Neural cell (in vitro differentiated cells): Measurements from ENCODE around the gene RFX7. TPM values are rescaled to one million over a fixed set of nuclear protein-coding genes. Genes with fewer than 3 reads are reported as not detected.

Source experiments
- H2AFZ ChIP-seq: fragments of 200-600, 300-800 bp; sonication (generic), shearing (Covaris generic); 2 replicates; pipeline ENCODE4 v1.6.0; 2014; ENCODE audit warnings: low read depth, mild to moderate bottlenecking, antibody characterized with exemption, low read length, moderate library complexity
- H3F3A ChIP-seq: fragments of 200-600 bp; shearing (Covaris generic); 2 replicates; pipeline ENCODE4 v1.6.1; 2016; ENCODE audit warnings: mild to moderate bottlenecking, moderate library complexity, mixed read lengths, antibody characterized with exemption, low read length; ENCODE audit not compliant: insufficient read depth, poor library complexity, severe bottlenecking
- H3K27ac ChIP-seq: fragments of 200-600, 300-800 bp; sonication (generic), shearing (Covaris generic); 2 replicates; pipeline ENCODE4 v1.5.1; 2014; ENCODE audit warnings: mild to moderate bottlenecking, low read length, moderate library complexity
- H3K27me3 ChIP-seq: fragments of 300-800, 200-600 bp; sonication (generic), shearing (Covaris generic); 2 replicates; pipeline ENCODE4 v1.6.0; 2014; ENCODE audit warnings: mild to moderate bottlenecking, low read depth, low read length, moderate library complexity; ENCODE audit not compliant: insufficient read depth
- H3K36me3 ChIP-seq: fragments of 300-800, 200-600 bp; sonication (generic), shearing (Covaris generic); 2 replicates; pipeline ENCODE4 v1.5.1; 2014; ENCODE audit warnings: mild to moderate bottlenecking, antibody characterized with exemption, low read length, moderate library complexity; ENCODE audit not compliant: insufficient read depth
- H3K4me2 ChIP-seq: fragments of 300-800, 200-600 bp; sonication (generic), shearing (Covaris generic); 2 replicates; pipeline ENCODE4 v1.6.0; 2014; ENCODE audit warnings: mild to moderate bottlenecking, low read length
- H3K4me3 ChIP-seq: fragments of 300-800, 200-600 bp; sonication (generic), shearing (Covaris generic); 2 replicates; pipeline ENCODE4 v1.5.1; 2014; ENCODE audit warnings: mild to moderate bottlenecking, low read length, moderate library complexity
- H3K79me2 ChIP-seq: fragments of 200-600 bp; shearing (Covaris generic); replicated peaks from 2 replicates; pipeline ENCODE4 v1.6.0; 2014; ENCODE audit warnings: mild to moderate bottlenecking, low read length, moderate library complexity; ENCODE audit not compliant: insufficient read depth
- H3K9ac ChIP-seq: fragments of 300-800, 200-600 bp; sonication (generic), shearing (Covaris generic); 2 replicates; pipeline ENCODE4 v1.6.1; 2016; ENCODE audit warnings: mild to moderate bottlenecking, low read length, mixed read lengths
- H3K9me2 ChIP-seq: fragments of 200-600 bp; shearing (Covaris generic); 2 replicates; pipeline ENCODE4 v1.6.1; 2016; ENCODE audit warnings: mild to moderate bottlenecking, low read length, mixed read lengths; ENCODE audit not compliant: insufficient read depth
- H3K9me3 ChIP-seq: fragments of 200-600, 300-800 bp; sonication (generic), shearing (Covaris generic); 2 replicates; pipeline ENCODE4 v1.6.1; 2016; ENCODE audit warnings: mild to moderate bottlenecking, mixed run types, low read length, moderate library complexity, mixed read lengths
- H4K20me1 ChIP-seq: fragments of 200-600 bp; shearing (Covaris generic); 2 replicates; pipeline ENCODE4 v1.6.1; 2016; ENCODE audit warnings: mild to moderate bottlenecking, mixed run types; ENCODE audit not compliant: insufficient read depth
- EP300 ChIP-seq: fragments of 450-650 bp; conservative IDR thresholded peaks from 2 replicates; pipeline ENCODE4 v1.6.1; 2014; ENCODE audit warnings: antibody characterized with exemption, mild to moderate bottlenecking, moderate library complexity; ENCODE audit not compliant: poor library complexity, severe bottlenecking
- EZH2 ChIP-seq: fragments of 200-600, 300-800 bp; shearing (Covaris generic), sonication (generic); IDR thresholded peaks from 2 replicates; pipeline ENCODE4 v1.6.1; 2014; ENCODE audit warnings: antibody characterized with exemption, low read length, borderline replicate concordance, mild to moderate bottlenecking; ENCODE audit not compliant: insufficient read depth, poor library complexity, severe bottlenecking
- MXI1 ChIP-seq: fragments of 450-650 bp; conservative IDR thresholded peaks from 2 replicates; pipeline ENCODE4 v1.6.1; 2014; ENCODE audit warnings: antibody characterized with exemption, mild to moderate bottlenecking; ENCODE audit not compliant: poor library complexity, severe bottlenecking
- POLR2AphosphoS5 ChIP-seq: IDR thresholded peaks from 2 replicates; pipeline ENCODE4 v1.6.1; 2012
- RAD21 ChIP-seq: fragments of 450-650 bp; conservative IDR thresholded peaks from 2 replicates; pipeline ENCODE4 v1.6.1; 2014; ENCODE audit warnings: antibody characterized with exemption, mild to moderate bottlenecking, moderate library complexity
- SMC3 ChIP-seq: fragments of 450-650 bp; conservative IDR thresholded peaks from 2 replicates; pipeline ENCODE4 v1.6.1; 2014; ENCODE audit warnings: antibody characterized with exemption, mild to moderate bottlenecking, moderate library complexity; ENCODE audit not compliant: poor library complexity
- TAF1 ChIP-seq: IDR thresholded peaks from 2 replicates; pipeline ENCODE4 v1.6.1; 2012; ENCODE audit warnings: low read depth
- polyA plus RNA-seq: library from polyadenylated mRNA; depleted of rRNA; stranded (reverse); fragments of >200 nt; gene quantifications from 2 replicates; pipeline ENCODE4 v1.2.3, GENCODE V29; 2014
- TF ChIP-seq, protein P1 (sequence below): fragments of 450-650 bp; IDR thresholded peaks from 2 replicates; pipeline ENCODE4 v1.5.1; 2014; ENCODE audit warnings: antibody characterized with exemption, mild to moderate bottlenecking, moderate library complexity; ENCODE audit not compliant: poor library complexity, severe bottlenecking
- TF ChIP-seq, protein P2 (sequence below): IDR thresholded peaks from 2 replicates; pipeline ENCODE4 v1.6.1; 2012; ENCODE audit warnings: borderline replicate concordance

The RFX7 gene
- polyA plus RNA-seq, 1 donor from 2014 or later, result 12.9 TPM

DNA sequence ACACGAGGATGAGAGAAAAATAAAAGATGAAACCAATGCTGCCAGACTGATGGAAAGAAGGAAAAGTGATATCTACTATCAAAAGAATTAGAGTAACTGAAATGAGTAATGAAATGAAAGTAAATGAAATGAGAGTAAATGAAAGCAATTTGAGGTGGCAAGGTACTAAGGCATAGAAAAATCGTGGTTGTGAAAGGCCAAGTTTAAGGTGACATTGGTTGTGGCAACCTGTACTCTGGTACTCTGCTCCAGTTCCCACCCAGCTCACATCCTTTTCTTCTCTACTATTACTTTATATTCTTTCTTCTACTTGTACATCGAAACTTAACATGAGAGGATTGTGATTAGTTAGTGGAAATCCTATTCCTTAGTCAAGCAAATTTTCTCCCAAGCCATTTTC is 10.1 kb downstream of the RFX7 start:
- Histone ChIP-seq H4K20me1 (no peaks in the 10 kb centered on the region), H3F3A (no peaks in the 10 kb centered on the region), H3K27ac (no peak overlapping the region), H2AFZ (no peak overlapping the region), H3K36me3 (peaks cover 12% of the 10 kb centered on the region), H3K4me3 (no peak overlapping the region), H3K79me2 (peaks cover 83% of the 10 kb centered on the region), H3K27me3 (no peaks in the 10 kb centered on the region), H3K4me2 (no peak overlapping the region), H3K9me2 (no peaks in the 10 kb centered on the region), H3K9ac (no peak overlapping the region), H3K9me3 (peaks cover 6% of the 10 kb centered on the region)
- TF ChIP-seq RAD21, result no peak
- TF ChIP-seq POLR2AphosphoS5, result no peak
- no peak for TF ChIP-seq SMC3
- TF ChIP-seq TAF1, result no peak
- TF ChIP-seq, protein P1, sequence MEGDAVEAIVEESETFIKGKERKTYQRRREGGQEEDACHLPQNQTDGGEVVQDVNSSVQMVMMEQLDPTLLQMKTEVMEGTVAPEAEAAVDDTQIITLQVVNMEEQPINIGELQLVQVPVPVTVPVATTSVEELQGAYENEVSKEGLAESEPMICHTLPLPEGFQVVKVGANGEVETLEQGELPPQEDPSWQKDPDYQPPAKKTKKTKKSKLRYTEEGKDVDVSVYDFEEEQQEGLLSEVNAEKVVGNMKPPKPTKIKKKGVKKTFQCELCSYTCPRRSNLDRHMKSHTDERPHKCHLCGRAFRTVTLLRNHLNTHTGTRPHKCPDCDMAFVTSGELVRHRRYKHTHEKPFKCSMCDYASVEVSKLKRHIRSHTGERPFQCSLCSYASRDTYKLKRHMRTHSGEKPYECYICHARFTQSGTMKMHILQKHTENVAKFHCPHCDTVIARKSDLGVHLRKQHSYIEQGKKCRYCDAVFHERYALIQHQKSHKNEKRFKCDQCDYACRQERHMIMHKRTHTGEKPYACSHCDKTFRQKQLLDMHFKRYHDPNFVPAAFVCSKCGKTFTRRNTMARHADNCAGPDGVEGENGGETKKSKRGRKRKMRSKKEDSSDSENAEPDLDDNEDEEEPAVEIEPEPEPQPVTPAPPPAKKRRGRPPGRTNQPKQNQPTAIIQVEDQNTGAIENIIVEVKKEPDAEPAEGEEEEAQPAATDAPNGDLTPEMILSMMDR, result no peak
- TF ChIP-seq EP300, result no peak
- TF ChIP-seq EZH2, result no peak
- TF ChIP-seq MXI1, result no peak
- TF ChIP-seq, protein P2, sequence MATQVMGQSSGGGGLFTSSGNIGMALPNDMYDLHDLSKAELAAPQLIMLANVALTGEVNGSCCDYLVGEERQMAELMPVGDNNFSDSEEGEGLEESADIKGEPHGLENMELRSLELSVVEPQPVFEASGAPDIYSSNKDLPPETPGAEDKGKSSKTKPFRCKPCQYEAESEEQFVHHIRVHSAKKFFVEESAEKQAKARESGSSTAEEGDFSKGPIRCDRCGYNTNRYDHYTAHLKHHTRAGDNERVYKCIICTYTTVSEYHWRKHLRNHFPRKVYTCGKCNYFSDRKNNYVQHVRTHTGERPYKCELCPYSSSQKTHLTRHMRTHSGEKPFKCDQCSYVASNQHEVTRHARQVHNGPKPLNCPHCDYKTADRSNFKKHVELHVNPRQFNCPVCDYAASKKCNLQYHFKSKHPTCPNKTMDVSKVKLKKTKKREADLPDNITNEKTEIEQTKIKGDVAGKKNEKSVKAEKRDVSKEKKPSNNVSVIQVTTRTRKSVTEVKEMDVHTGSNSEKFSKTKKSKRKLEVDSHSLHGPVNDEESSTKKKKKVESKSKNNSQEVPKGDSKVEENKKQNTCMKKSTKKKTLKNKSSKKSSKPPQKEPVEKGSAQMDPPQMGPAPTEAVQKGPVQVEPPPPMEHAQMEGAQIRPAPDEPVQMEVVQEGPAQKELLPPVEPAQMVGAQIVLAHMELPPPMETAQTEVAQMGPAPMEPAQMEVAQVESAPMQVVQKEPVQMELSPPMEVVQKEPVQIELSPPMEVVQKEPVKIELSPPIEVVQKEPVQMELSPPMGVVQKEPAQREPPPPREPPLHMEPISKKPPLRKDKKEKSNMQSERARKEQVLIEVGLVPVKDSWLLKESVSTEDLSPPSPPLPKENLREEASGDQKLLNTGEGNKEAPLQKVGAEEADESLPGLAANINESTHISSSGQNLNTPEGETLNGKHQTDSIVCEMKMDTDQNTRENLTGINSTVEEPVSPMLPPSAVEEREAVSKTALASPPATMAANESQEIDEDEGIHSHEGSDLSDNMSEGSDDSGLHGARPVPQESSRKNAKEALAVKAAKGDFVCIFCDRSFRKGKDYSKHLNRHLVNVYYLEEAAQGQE, result no peak

DNA sequence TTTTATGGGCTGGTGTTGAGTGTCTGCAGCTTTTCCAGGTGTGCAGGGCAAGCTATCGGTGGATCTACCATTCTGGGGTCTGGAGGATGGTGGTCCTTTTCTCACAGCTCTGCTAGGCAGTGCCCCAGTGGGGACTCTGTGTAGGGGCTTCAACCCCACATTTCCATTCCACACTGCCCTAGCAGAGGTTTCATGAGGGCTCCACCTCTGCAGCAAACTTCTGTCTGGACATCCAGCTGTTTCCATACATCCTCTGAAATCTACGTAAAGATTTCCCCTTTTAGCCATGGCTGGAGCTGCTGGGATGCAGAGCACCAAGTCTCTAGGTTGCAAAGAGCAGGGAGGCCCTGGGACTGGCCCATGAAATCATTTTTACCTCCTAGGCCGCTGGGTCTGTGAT is 11.6 kb downstream of the RFX7 start:
- no peak overlapping the region for H3K9ac ChIP-seq
- no peak overlapping the region for H3K4me2 ChIP-seq
- TF ChIP-seq, protein P2, result no peak
- TF ChIP-seq EZH2 (no peak), SMC3 (no peak), POLR2AphosphoS5 (no peak), EP300 (no peak), RAD21 (no peak), TAF1 (no peak), MXI1 (no peak)
- TF ChIP-seq, protein P1, result no peak
- H3F3A ChIP-seq, result no peaks in the 10 kb centered on the region
- H3K36me3 ChIP-seq, result peaks cover 12% of the 10 kb centered on the region
- H3K4me3 ChIP-seq, result no peak overlapping the region
- no peak overlapping the region for H3K27ac ChIP-seq
- H3K79me2 ChIP-seq, result peaks cover 76% of the 10 kb centered on the region
- peaks cover 6% of the 10 kb centered on the region for H3K9me3 ChIP-seq
- no peaks in the 10 kb centered on the region for H3K27me3 ChIP-seq
- H4K20me1 ChIP-seq, result no peaks in the 10 kb centered on the region
- H2AFZ ChIP-seq, result no peak overlapping the region
- H3K9me2 ChIP-seq, result no peaks in the 10 kb centered on the region
